IMR-90 (cell line): ENCODE data around the gene HDHD5. TPM values are rescaled to one million over a fixed set of nuclear protein-coding genes. Genes with fewer than 3 reads are reported as not detected.

Source experiments
- ATAC-seq: fragments of 200-7000 bp; cut with Tn5 transposase; 2 replicates; pipeline ENCODE4 v1.9.1; 2020; ENCODE audit warnings: low read depth, mild to moderate bottlenecking, moderate library complexity
- BruUV-seq: library from RNA; stranded (reverse); fragments of 400-500 nt; replicated peaks from 2 replicates; lab custom pipeline; 2021; lab: Mats Ljungman, UMichigan
- CTCF ChIA-PET: fragments of 300-600 bp; formaldehyde crosslinking; extraction: SDS; loops from one replicate; lab custom pipeline; 2021; ENCODE audit warnings: antibody characterized with exemption; lab: Yijun Ruan, JAX
- POLR2A ChIA-PET: fragments of 300-600 bp; sonication (Branson Sonifier 250); formaldehyde crosslinking; loops from one replicate; lab custom pipeline; 2022; ENCODE audit warnings: antibody characterized with exemption; ENCODE audit not compliant: unreplicated experiment; lab: Charles Lee
- DNase-seq: peaks from one replicate; pipeline ENCODE4 v3.0.0; 2013
- H2AFZ ChIP-seq: replicated peaks from 2 replicates; pipeline ENCODE3; 2013; ENCODE audit warnings: low read length, mild to moderate bottlenecking; ENCODE audit not compliant: poor library complexity
- H2AK5ac ChIP-seq: 2 replicates; pipeline ENCODE4 v1.6.1; 2013; ENCODE audit warnings: low read depth, low read length, inconsistent platforms
- H2AK9ac ChIP-seq: replicated peaks from 2 replicates; pipeline ENCODE3; 2013; ENCODE audit warnings: mild to moderate bottlenecking, low read depth, low read length, moderate library complexity; ENCODE audit not compliant: poor library complexity
- H2BK120ac ChIP-seq: 2 replicates; pipeline ENCODE4 v1.6.1; 2013; ENCODE audit warnings: low read depth, low read length, inconsistent platforms
- H2BK15ac ChIP-seq: 3 replicates; pipeline ENCODE4 v1.6.1; 2013; ENCODE audit warnings: low read depth, low read length, inconsistent platforms
- H2BK20ac ChIP-seq: 2 replicates; pipeline ENCODE4 v1.6.1; 2013; ENCODE audit warnings: low read depth, mild to moderate bottlenecking, inconsistent platforms, low read length, moderate library complexity
- H2BK5ac ChIP-seq: 2 replicates; pipeline ENCODE4 v1.6.1; 2013; ENCODE audit warnings: mild to moderate bottlenecking, low read depth, low read length, inconsistent platforms; ENCODE audit not compliant: poor library complexity, severe bottlenecking
- H3K14ac ChIP-seq: replicated peaks from 2 replicates; pipeline ENCODE4 v1.6.1; 2013; ENCODE audit warnings: low read depth, low read length, inconsistent platforms
- H3K18ac ChIP-seq: 2 replicates; pipeline ENCODE4 v1.6.1; 2013; ENCODE audit warnings: low read depth, low read length, control low read depth
- H3K23ac ChIP-seq: 2 replicates; pipeline ENCODE4 v1.6.1; 2013; ENCODE audit warnings: low read depth, low read length, inconsistent platforms
- H3K27ac ChIP-seq: 2 replicates; pipeline ENCODE4 v1.5.1; 2013; ENCODE audit warnings: mild to moderate bottlenecking, control low read depth, low read length; ENCODE audit not compliant: insufficient read depth
- H3K27me3 ChIP-seq: 2 replicates; pipeline ENCODE4 v1.6.1; 2013; ENCODE audit warnings: low read length; ENCODE audit not compliant: control insufficient read depth, insufficient read depth
- H3K36me3 ChIP-seq: 2 replicates; pipeline ENCODE4 v1.6.1; 2013; ENCODE audit warnings: low read length, mixed read lengths; ENCODE audit not compliant: control insufficient read depth, insufficient read depth
- H3K4ac ChIP-seq: 2 replicates; pipeline ENCODE4 v1.6.1; 2013; ENCODE audit warnings: low read depth, low read length, inconsistent platforms
- H3K4me1 ChIP-seq: 2 replicates; pipeline ENCODE4 v1.6.1; 2013; ENCODE audit warnings: low read length, mixed read lengths; ENCODE audit not compliant: control insufficient read depth, insufficient read depth
- H3K4me2 ChIP-seq: 2 replicates; pipeline ENCODE4 v1.6.1; 2013; ENCODE audit warnings: low read depth, mild to moderate bottlenecking, control low read depth, low read length, moderate library complexity
- H3K4me3 ChIP-seq: 2 replicates; pipeline ENCODE4 v1.5.1; 2013; ENCODE audit warnings: low read depth, mild to moderate bottlenecking, control low read depth, low read length, moderate library complexity; ENCODE audit not compliant: insufficient read depth
- H3K56ac ChIP-seq: 2 replicates; pipeline ENCODE4 v1.6.1; 2013; ENCODE audit warnings: low read length, inconsistent platforms; ENCODE audit not compliant: insufficient read depth; ENCODE audit errors: extremely low read depth
- H3K79me1 ChIP-seq, 2 experiments: 2 replicates each; pipeline ENCODE4 v1.6.1; 2013; ENCODE audit warnings: low read length in 2 of 2, inconsistent platforms in 1 of 2, low read depth in 1 of 2
- H3K9ac ChIP-seq: 2 replicates; pipeline ENCODE4 v1.6.1; 2013; ENCODE audit warnings: low read depth, low read length, control low read depth
- H3K9me1 ChIP-seq: 2 replicates; pipeline ENCODE4 v1.6.1; 2013; ENCODE audit warnings: low read length, inconsistent platforms; ENCODE audit not compliant: insufficient read depth
- H3K9me3 ChIP-seq: 2 replicates; pipeline ENCODE4 v1.6.1; 2013; ENCODE audit warnings: low read length; ENCODE audit not compliant: control insufficient read depth, insufficient read depth
- H4K20me1 ChIP-seq: 2 replicates; pipeline ENCODE4 v1.6.1; 2013; ENCODE audit warnings: low read length, inconsistent platforms; ENCODE audit not compliant: insufficient read depth
- H4K5ac ChIP-seq: 2 replicates; pipeline ENCODE4 v1.6.1; 2013; ENCODE audit warnings: mild to moderate bottlenecking, low read depth, low read length, control low read depth
- H4K8ac ChIP-seq, 2 experiments: 2 replicates each; pipeline ENCODE4 v1.6.1; 2013; ENCODE audit warnings: low read depth in 2 of 2, low read length in 2 of 2, control low read depth in 1 of 2, inconsistent platforms in 1 of 2
- H4K91ac ChIP-seq: 2 replicates; pipeline ENCODE4 v1.6.1; 2013; ENCODE audit warnings: low read depth, low read length, inconsistent platforms; ENCODE audit not compliant: insufficient read depth
- CEBPB ChIP-seq: IDR thresholded peaks from 2 replicates; pipeline ENCODE4 v1.6.1; 2012; ENCODE audit warnings: low read depth, low read length, improper control_type of control experiment
- FOS ChIP-seq: fragments of 150-350 bp; IDR thresholded peaks from 2 replicates; pipeline ENCODE4 v1.6.1; 2016; ENCODE audit warnings: low read depth, low read length
- MAFK ChIP-seq: IDR thresholded peaks from 2 replicates; pipeline ENCODE4 v1.6.1; 2012; ENCODE audit warnings: low read depth, low read length, improper control_type of control experiment
- NFE2L2 ChIP-seq: fragments of 150-350 bp; IDR thresholded peaks from 2 replicates; pipeline ENCODE4 v1.6.1; 2016; ENCODE audit warnings: low read depth, mild to moderate bottlenecking, low read length
- RAD21 ChIP-seq: IDR thresholded peaks from 2 replicates; pipeline ENCODE4 v1.6.1; 2012; ENCODE audit warnings: low read length, improper control_type of control experiment
- RFX5 ChIP-seq: IDR thresholded peaks from 2 replicates; pipeline ENCODE4 v1.8.0; 2012; ENCODE audit warnings: low read depth, mild to moderate bottlenecking, low read length, moderate library complexity
- SMC3 ChIP-seq: fragments of 150-350 bp; IDR thresholded peaks from 2 replicates; pipeline ENCODE4 v1.6.1; 2016; ENCODE audit warnings: low read depth, mild to moderate bottlenecking, antibody characterized with exemption, low read length, moderate library complexity
- WGBS, 2 experiments: methylation state at CpG; one replicate each; pipeline versions ENCODE4 v1.1.5 to v1.1.7; 2013; ENCODE audit warnings: missing lambda C conversion rate in 2 of 2; ENCODE audit not compliant: insufficient read length in 1 of 2; ENCODE audit errors: extremely low coverage in 2 of 2; 5-methylcytosine and 5-hydroxymethylcytosine counted together
- dilution Hi-C: fragments of 300-500 bp; cut with HindIII; formaldehyde crosslinking; loops from one replicate; pipeline ENCODE4 v1.14.3; 2018; ENCODE audit warnings: low sequenced_read_pairs; ENCODE audit not compliant: unreplicated experiment
- in situ Hi-C: fragments of 300-500 bp; cut with MboI; formaldehyde crosslinking; loops from 3 replicates; pipeline ENCODE4 v1.14.3; 2019; ENCODE audit warnings: low sequenced_read_pairs, inconsistent platforms, mixed read lengths
- intact Hi-C: fragments of 100-400 bp; cut with micrococcal nuclease; formaldehyde crosslinking; loops from 2 replicates; pipeline ENCODE4 v1.10.0; 2022
- polyA plus RNA-seq, 3 experiments: library from polyadenylated mRNA; depleted of rRNA; stranded (reverse); fragments of >200 nt; gene quantifications; 2 replicates each; pipeline ENCODE4 v1.2.3, GENCODE V29; 2012; ENCODE audit warnings: low replicate concordance in 1 of 3
- total RNA-seq: library from RNA; depleted of rRNA; stranded (reverse); fragments of >200 nt; gene quantifications from 2 replicates; pipeline ENCODE4 v1.2.3, GENCODE V29; 2012
- TF ChIP-seq, protein P1 (sequence below): conservative IDR thresholded peaks from 2 replicates; pipeline ENCODE4 v1.5.1; 2012; ENCODE audit warnings: mild to moderate bottlenecking, low read depth, low read length, improper control_type of control experiment

The HDHD5 gene
- total and polyA plus RNA-seq, 2 of the 4 experiments (the other 2 are of a cell fraction), result 31.9 to 37.5 TPM

GRCh38 chr22:17191163-17191784 lies 32.2 kb upstream of the HDHD5 start:
- TF ChIP-seq, protein P1, sequence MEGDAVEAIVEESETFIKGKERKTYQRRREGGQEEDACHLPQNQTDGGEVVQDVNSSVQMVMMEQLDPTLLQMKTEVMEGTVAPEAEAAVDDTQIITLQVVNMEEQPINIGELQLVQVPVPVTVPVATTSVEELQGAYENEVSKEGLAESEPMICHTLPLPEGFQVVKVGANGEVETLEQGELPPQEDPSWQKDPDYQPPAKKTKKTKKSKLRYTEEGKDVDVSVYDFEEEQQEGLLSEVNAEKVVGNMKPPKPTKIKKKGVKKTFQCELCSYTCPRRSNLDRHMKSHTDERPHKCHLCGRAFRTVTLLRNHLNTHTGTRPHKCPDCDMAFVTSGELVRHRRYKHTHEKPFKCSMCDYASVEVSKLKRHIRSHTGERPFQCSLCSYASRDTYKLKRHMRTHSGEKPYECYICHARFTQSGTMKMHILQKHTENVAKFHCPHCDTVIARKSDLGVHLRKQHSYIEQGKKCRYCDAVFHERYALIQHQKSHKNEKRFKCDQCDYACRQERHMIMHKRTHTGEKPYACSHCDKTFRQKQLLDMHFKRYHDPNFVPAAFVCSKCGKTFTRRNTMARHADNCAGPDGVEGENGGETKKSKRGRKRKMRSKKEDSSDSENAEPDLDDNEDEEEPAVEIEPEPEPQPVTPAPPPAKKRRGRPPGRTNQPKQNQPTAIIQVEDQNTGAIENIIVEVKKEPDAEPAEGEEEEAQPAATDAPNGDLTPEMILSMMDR, result no peak
- TF ChIP-seq CEBPB, result no peak
- no peak for TF ChIP-seq RFX5
- TF ChIP-seq RAD21, result no peak
- TF ChIP-seq MAFK, result no peak
- TF ChIP-seq NFE2L2, result no peak
- TF ChIP-seq SMC3, result no peak
- TF ChIP-seq FOS, result peak; percentile 38; the same call in 1 of the 2 replicates
- H3K4me2 ChIP-seq, result no peak overlapping the region; the same call in 1 of the 2 replicates
- no peak overlapping the region for H2BK15ac ChIP-seq
- ChIA-PET POLR2A (no interaction called here), CTCF (interaction anchor here (0.9 to 1.3 kb wide), 2 partner anchors 20 kb away, joined by 4 read pairs; no protein-coding TSS in a partner anchor)
- H4K5ac ChIP-seq, result no peak overlapping the region
- H3K36me3 ChIP-seq, result no peaks in the 10 kb centered on the region
- intact Hi-C loops, result no loop called here
- H3K79me1 ChIP-seq, result no peaks in the 10 kb centered on the region
- no peaks in the 10 kb centered on the region; the same call in 1 of the 2 replicates for H3K27me3 ChIP-seq
- H3K9me1 ChIP-seq, result no peaks in the 10 kb centered on the region
- no TSS peak for BruUV-seq
- H3K56ac ChIP-seq, result no peak overlapping the region
- WGBS, 2 experiments, result 77% methylated on average over 4 of the region's 12 CpGs; no CpG with 5 or more reads in 1 of the 2 experiments
- peak; percentile 81 for ATAC-seq
- H4K91ac ChIP-seq, result no peak overlapping the region
- peak; percentile 55 for DNase-seq
- H2BK5ac ChIP-seq, result no peak overlapping the region
- no peak overlapping the region for H4K8ac ChIP-seq
- H2AFZ ChIP-seq, result peak overlapping the region; percentile 72
- no peak overlapping the region for H2BK120ac ChIP-seq
- H3K14ac ChIP-seq, result no peak overlapping the region
- in situ Hi-C loops, result no loop called here
- no peak overlapping the region for H3K4ac ChIP-seq
- dilution Hi-C loops, result no loop called here
- no peak overlapping the region for H3K4me3 ChIP-seq
- H3K9me3 ChIP-seq, result no peaks in the 10 kb centered on the region
- no peak overlapping the region for H3K9ac ChIP-seq
- H2AK5ac ChIP-seq, result no peak overlapping the region
- no peaks in the 10 kb centered on the region for H4K20me1 ChIP-seq
- H3K4me1 ChIP-seq, result peaks cover 2% of the 10 kb centered on the region; the same call in 1 of the 2 replicates
- no peak overlapping the region for H3K18ac ChIP-seq
- H3K23ac ChIP-seq, result no peak overlapping the region
- H2AK9ac ChIP-seq, result no peak overlapping the region
- H2BK20ac ChIP-seq, result no peak overlapping the region
- no peak overlapping the region for H3K27ac ChIP-seq
